ENCODE data around the gene CHRD. TPM values are rescaled to one million over a fixed set of nuclear protein-coding genes. Genes with fewer than 3 reads are reported as not detected.

Gene CHRD
- total and polyA plus RNA-seq, 8 donors: 5.2 to 27.2 (median 7.0) TPM

DNA sequence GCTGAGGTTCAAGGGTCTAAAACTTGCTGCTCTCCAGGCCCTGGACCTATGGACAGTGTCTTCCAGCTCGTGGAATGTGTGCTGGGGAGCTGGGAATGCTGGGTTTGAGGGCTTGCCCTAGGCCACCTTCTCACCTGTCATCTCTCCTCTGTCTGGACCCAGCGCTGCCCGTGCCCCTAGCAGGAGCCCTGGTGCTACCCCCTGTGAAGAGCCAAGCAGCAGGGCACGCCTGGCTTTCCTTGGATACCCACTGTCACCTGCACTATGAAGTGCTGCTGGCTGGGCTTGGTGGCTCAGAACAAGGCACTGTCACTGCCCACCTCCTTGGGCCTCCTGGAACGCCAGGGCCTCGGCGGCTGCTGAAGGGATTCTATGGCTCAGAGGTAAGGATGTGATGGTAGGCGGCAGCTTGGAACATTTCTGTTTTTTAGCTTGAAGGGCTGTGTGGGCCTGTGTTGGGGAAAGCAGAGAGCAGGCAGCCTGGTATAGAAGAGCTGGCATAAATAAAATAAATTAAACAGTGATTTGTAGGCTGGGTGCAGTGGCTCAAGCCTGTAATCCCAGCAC is 5.1 kb downstream of the CHRD start:
- H3K4me1 ChIP-seq: peaks cover 14 to 16% (median 14%) of the 10 kb centered on the region in 4 donors
- no peak overlapping the region for H3K27ac ChIP-seq
- no peaks in the 10 kb centered on the region for H3K9me3 ChIP-seq
- no peak for DNase-seq
- 94 to 98% (median 94%) methylated on average over 5 to 8 of the region's 8 CpGs for WGBS, 5 donors
- intact Hi-C loops (cut with DNase I; ENCODE audit: low total_unique reads): no loop called here
- no peak overlapping the region for H3K4me3 ChIP-seq
- peaks cover 0 to 45% (median 23%) of the 10 kb centered on the region in 4 donors for H3K36me3 ChIP-seq
- H3K27me3 ChIP-seq: peaks cover 0 to 42% (median 21%) of the 10 kb centered on the region in 3 donors
- TF ChIP-seq EP300 (IDR thresholded peaks at IDR 0.05) (no peak), POLR2AphosphoS5 (IDR thresholded peaks at IDR 0.05) (no peak), POLR2A (IDR thresholded peaks at IDR 0.05) (no peak)
- TF ChIP-seq, protein P1, sequence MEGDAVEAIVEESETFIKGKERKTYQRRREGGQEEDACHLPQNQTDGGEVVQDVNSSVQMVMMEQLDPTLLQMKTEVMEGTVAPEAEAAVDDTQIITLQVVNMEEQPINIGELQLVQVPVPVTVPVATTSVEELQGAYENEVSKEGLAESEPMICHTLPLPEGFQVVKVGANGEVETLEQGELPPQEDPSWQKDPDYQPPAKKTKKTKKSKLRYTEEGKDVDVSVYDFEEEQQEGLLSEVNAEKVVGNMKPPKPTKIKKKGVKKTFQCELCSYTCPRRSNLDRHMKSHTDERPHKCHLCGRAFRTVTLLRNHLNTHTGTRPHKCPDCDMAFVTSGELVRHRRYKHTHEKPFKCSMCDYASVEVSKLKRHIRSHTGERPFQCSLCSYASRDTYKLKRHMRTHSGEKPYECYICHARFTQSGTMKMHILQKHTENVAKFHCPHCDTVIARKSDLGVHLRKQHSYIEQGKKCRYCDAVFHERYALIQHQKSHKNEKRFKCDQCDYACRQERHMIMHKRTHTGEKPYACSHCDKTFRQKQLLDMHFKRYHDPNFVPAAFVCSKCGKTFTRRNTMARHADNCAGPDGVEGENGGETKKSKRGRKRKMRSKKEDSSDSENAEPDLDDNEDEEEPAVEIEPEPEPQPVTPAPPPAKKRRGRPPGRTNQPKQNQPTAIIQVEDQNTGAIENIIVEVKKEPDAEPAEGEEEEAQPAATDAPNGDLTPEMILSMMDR (IDR thresholded peaks at IDR 0.05): no peak

DNA sequence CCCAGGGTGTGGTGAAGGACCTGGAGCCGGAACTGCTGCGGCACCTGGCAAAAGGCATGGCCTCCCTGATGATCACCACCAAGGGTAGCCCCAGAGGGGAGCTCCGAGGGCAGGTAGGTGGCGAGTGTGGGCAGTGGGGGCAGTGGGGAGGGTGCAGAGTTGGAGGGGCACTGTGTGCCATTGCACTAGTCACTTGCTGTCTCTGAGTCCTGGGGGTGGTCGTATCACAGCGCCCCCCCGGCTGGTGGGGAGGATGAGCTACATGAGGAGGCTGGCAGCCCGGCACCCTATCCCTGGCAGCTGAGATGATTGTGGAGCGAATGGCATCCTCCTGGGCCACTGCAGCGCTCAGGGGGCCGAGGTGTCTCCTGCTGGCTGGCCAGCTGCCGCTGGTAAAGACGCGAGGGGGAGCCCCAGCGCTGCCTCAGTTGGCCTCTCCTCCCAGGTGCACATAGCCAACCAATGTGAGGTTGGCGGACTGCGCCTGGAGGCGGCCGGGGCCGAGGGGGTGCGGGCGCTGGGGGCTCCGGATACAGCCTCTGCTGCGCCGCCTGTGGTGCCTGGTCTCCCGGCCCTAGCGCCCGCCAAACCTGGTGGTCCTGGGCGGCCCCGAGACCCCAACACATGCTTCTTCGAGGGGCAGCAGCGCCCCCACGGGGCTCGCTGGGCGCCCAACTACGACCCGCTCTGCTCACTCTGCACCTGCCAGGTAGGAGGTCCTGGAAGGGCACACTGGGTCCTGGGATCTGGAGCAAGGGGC is 6.4 kb downstream of the CHRD start:
- WGBS, 5 donors: 65 to 79% (median 78%) methylated on average over 9 to 37 of the region's 37 CpGs
- peaks cover 0 to 30% (median 9%) of the 10 kb centered on the region in 3 donors for H3K27me3 ChIP-seq
- peaks cover 6 to 7% (median 6%) of the 10 kb centered on the region in 4 donors for H3K4me1 ChIP-seq
- H3K4me3 ChIP-seq: no peak overlapping the region
- DNase-seq: no peak
- intact Hi-C loops (cut with DNase I; ENCODE audit: low total_unique reads): no loop called here
- TF ChIP-seq POLR2A (IDR thresholded peaks at IDR 0.05) (no peak), EP300 (IDR thresholded peaks at IDR 0.05) (no peak), POLR2AphosphoS5 (IDR thresholded peaks at IDR 0.05) (no peak)
- TF ChIP-seq, protein P1 (IDR thresholded peaks at IDR 0.05): no peak
- no peaks in the 10 kb centered on the region for H3K9me3 ChIP-seq
- peaks cover 0 to 45% (median 23%) of the 10 kb centered on the region in 4 donors for H3K36me3 ChIP-seq
- H3K27ac ChIP-seq: no peak overlapping the region

DNA sequence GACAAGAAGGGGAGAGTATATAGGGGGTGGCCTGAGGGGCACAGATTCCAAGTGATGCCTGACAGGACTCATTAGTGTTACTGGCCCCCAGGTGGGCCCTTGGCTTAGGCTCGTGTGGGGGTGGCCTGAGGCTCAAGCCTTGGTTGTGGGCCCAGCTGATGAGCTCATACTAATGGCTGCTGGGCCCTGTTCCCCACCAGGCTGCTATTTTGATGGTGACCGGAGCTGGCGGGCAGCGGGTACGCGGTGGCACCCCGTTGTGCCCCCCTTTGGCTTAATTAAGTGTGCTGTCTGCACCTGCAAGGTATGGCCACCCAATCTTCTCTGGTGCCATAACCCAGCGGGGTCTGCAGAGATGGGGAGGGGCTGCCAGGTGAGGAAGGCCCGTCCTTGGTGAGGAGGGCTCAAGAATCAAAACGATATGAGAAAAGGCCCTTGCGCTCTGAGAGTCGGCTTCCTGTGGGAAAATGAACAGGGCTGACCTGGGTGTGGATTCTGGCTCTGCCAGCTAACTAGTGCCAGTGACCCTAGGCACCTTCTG is 7.4 kb downstream of the CHRD start:
- H3K27ac ChIP-seq: no peak overlapping the region
- peaks cover 0 to 45% (median 23%) of the 10 kb centered on the region in 4 donors for H3K36me3 ChIP-seq
- H3K27me3 ChIP-seq: peaks cover 0 to 20% (median 0%) of the 10 kb centered on the region in 3 donors
- H3K4me1 ChIP-seq: no peaks in the 10 kb centered on the region
- intact Hi-C loops (cut with DNase I; ENCODE audit: low total_unique reads): no loop called here
- TF ChIP-seq POLR2AphosphoS5 (IDR thresholded peaks at IDR 0.05) (no peak), EP300 (IDR thresholded peaks at IDR 0.05) (no peak), POLR2A (IDR thresholded peaks at IDR 0.05) (no peak)
- TF ChIP-seq, protein P1 (IDR thresholded peaks at IDR 0.05): no peak
- no peak overlapping the region for H3K4me3 ChIP-seq
- DNase-seq: no peak
- H3K9me3 ChIP-seq: no peaks in the 10 kb centered on the region
- whole genome bisulfite sequencing, 5 donors: 91 to 98% (median 93%) methylated on average over 6 to 12 of the region's 12 CpGs

DNA sequence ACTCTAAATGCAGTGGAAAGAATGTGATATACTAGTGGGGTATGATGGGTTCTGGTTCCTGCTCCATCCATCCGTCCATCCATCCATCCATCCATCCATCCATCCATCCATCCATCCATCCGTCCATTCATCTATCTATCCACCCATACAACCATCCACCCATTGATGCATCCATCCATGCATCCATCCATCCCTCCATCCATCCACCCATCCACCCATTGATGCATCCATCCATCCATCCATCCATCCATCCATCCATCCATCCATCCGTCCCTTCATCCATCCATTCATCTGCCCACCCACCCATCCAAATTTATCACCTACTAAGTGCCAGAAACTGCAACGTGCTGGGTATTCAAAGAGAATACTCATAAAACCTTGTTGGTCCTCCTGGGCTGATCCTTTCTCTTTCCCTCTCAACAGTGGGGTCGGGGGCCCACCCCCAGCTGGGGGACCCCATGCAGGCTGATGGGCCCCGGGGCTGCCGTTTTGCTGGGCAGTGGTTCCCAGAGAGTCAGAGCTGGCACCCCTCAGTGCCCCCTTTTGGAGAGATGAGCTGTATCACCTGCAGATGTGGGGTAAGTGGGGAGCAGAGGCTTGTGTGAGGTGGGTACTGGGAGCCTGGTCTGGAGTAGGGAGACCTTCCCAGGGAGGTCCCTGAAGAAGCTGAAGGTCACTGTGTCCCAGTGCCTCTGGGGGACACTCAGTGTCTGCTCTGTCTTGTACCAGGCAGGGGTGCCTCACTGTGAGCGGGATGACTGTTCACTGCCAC is 8.5 kb downstream of the CHRD start:
- H3K4me1 ChIP-seq: no peaks in the 10 kb centered on the region
- no peak for DNase-seq
- WGBS, 5 donors: 76 to 89% (median 79%) methylated on average over 6 to 8 of the region's 8 CpGs
- no peak for TF ChIP-seq POLR2AphosphoS5 (IDR thresholded peaks at IDR 0.05)
- no peak for TF ChIP-seq EP300 (IDR thresholded peaks at IDR 0.05)
- no peak for TF ChIP-seq POLR2A (IDR thresholded peaks at IDR 0.05)
- TF ChIP-seq, protein P1 (IDR thresholded peaks at IDR 0.05): no peak
- H3K9me3 ChIP-seq: no peaks in the 10 kb centered on the region
- no peak overlapping the region for H3K27ac ChIP-seq
- intact Hi-C loops (cut with DNase I; ENCODE audit: low total_unique reads): no loop called here
- H3K27me3 ChIP-seq: peaks cover 0 to 9% (median 0%) of the 10 kb centered on the region in 3 donors
- H3K4me3 ChIP-seq: no peak overlapping the region
- peaks cover 0 to 45% (median 20%) of the 10 kb centered on the region in 4 donors for H3K36me3 ChIP-seq

Measured in stomach (tissue), 9 donors.